PC-9 (cell line): ENCODE measurements around the gene RAG1.

Source experiments
- EZH2 ChIP-seq: fragments of 200-600 bp; sonication (generic); IDR thresholded peaks from 2 replicates; pipeline ENCODE4 v1.8.0; 2017; ENCODE audit warnings: antibody characterized with exemption, low read depth
- TF ChIP-seq, protein P1 (sequence below): fragments of 200-600 bp; sonication (generic); conservative IDR thresholded peaks from 2 replicates; pipeline ENCODE4 v1.6.1; 2017; ENCODE audit warnings: mixed run types, antibody characterized with exemption, mild to moderate bottlenecking, moderate library complexity

DNA sequence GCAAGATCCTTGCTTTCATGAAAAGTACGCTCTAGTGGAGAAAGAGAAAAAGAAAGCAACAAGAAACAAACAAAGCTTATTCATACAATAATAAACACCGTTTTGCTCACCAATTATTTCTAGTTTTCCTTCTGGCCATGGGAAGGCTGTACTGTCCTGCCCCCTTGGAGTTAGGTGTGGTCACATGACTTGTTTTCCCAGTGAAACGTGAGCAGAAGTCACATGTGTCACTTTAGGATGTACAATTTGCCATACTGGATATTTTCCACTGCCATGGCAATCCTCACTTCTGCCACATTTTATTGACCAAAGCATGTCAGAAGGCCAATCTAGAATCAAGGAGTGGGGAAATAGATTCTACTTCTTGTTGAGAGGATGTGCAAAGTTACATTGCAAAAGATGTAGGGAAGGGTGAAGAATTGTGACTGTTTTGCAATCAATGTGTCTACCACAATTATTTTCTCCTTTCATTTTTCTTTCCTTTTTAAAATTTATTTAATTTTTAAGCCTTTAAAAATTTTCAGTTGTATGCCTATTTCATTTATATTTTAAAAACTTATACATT, 33.4 kb upstream of the RAG1 start:
- TF ChIP-seq EZH2 = no peak
- TF ChIP-seq, protein P1, sequence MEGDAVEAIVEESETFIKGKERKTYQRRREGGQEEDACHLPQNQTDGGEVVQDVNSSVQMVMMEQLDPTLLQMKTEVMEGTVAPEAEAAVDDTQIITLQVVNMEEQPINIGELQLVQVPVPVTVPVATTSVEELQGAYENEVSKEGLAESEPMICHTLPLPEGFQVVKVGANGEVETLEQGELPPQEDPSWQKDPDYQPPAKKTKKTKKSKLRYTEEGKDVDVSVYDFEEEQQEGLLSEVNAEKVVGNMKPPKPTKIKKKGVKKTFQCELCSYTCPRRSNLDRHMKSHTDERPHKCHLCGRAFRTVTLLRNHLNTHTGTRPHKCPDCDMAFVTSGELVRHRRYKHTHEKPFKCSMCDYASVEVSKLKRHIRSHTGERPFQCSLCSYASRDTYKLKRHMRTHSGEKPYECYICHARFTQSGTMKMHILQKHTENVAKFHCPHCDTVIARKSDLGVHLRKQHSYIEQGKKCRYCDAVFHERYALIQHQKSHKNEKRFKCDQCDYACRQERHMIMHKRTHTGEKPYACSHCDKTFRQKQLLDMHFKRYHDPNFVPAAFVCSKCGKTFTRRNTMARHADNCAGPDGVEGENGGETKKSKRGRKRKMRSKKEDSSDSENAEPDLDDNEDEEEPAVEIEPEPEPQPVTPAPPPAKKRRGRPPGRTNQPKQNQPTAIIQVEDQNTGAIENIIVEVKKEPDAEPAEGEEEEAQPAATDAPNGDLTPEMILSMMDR = no peak
